Esophagus muscularis mucosa (tissue), 4 donors: ENCODE measurements around the gene ZSWIM4.

ENCODE experiments used
- CTCF ChIP-seq, 3 experiments: fragments of 200-600 bp in 2 of 3; fragments of 450-650 bp in 1 of 3; sonication (generic) in 2 of 3; IDR thresholded peaks; one replicate each; pipeline ENCODE4 v1.5.1; 2017 to 2019; ENCODE audit warnings: antibody characterized with exemption in 3 of 3, mild to moderate bottlenecking in 2 of 3, moderate library complexity in 1 of 3
- EP300 ChIP-seq: sonication (generic); formaldehyde crosslinking; IDR thresholded peaks from one replicate; pipeline ENCODE4 v1.6.1; 2017; ENCODE audit warnings: antibody characterized with exemption
- POLR2A ChIP-seq: fragments of 450-650 bp; IDR thresholded peaks from one replicate; pipeline ENCODE4 v1.6.1; 2017; ENCODE audit warnings: antibody characterized with exemption, moderate library complexity, mild to moderate bottlenecking, low read depth
- POLR2AphosphoS5 ChIP-seq, 2 donors: sonication (generic); formaldehyde crosslinking; IDR thresholded peaks; one replicate each; pipeline ENCODE4 v1.6.1; 2017; ENCODE audit warnings: antibody characterized with exemption in 2 of 2

GRCh38 chr19:13764821-13765394 is 30.3 kb upstream of the ZSWIM4 start:
- TF ChIP-seq CTCF (IDR thresholded peaks at IDR 0.05) (no peak), POLR2AphosphoS5 (IDR thresholded peaks at IDR 0.05) (no peak), POLR2A (no peak), EP300 (no peak)
